GM19351 (cell line): Measurements from ENCODE around the gene TMEM132D.
"Not testable (repeated sequence)": the region's sequence is repeated elsewhere in the genome, so short reads cannot be mapped to it uniquely, and the experiment has no call there.

Experiments used
- ATAC-seq: cut with Tn5 transposase; IDR thresholded peaks from one replicate; pipeline ENCODE4 v1.9.1; 2021; ENCODE audit warnings: mild to moderate bottlenecking, moderate library complexity; ENCODE audit not compliant: unreplicated experiment

The TMEM132D gene

DNA sequence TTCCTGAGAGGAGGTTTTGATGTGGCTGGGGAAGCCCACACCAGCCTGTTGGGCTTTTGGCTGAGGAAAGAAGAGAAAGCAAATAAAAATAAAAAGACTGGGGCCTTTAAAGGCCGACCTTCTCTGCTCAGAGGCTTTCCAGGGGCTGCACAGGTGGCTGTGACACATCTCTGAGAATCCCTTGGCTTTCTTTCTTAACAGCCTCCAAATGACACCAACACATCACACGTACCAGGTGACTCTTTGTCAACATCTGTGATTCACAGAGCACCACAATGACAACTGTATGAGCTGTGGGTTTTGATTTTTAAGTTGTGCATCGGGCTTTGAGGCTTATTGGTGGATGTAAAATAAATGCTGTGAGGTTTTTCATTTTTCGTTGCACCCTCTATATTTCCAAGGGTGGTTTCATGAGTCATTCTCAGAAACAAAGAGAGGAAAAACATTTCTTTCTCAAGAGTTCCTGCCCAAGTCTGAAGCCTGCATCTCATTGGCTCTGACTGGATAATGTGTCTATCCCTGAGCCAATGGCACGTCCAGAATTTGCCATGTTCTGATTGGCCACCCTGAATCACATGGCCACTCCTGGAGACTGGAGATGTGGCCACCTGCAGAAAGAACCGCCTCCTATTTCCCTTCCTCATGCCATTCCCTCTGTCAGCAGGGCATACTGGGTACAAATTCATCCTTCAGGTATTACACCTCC lies 701.6 kb downstream of the TMEM132D start:
- ATAC-seq = no peak

DNA sequence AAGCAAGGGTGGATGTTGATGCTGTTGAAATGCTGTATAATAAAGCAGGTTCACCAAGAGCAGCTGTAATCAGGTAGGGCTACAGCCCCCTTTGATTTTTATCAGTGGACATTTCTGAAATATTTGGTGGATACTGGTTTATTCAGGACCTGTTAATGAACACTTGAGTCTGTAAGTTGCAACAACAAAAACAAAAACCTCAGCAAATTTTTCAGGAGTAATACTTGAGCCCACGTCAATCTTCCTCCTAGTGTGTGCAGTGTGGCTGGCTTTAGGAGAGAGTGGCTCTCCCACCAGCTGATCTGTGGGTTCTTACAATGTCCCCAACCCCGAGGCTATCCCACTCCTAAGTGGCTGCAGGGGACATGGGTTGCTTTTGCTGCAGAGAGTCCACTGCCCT lies 702.8 kb downstream of the TMEM132D start:
- no peak for ATAC-seq

DNA sequence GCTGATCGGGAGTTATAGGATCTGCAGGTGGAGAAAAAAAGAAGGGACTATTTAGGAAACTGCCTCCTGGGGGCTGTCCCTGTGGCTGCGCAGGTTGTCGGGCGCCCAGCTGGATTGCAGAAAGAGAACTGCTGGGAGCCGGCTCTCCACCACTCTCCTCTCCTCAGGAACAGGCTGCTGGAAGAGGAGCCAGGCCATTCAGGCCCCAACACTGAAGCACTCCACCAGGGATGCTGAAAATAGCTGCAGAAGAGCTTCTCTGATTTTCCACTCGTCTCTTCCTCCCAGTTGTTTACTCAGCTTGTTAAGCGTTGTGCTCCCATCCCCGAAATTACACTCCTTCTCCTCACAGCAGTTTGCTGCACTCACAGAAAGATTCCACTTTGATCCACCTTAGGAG lies 703.2 kb downstream of the TMEM132D start:
- no peak for ATAC-seq

DNA sequence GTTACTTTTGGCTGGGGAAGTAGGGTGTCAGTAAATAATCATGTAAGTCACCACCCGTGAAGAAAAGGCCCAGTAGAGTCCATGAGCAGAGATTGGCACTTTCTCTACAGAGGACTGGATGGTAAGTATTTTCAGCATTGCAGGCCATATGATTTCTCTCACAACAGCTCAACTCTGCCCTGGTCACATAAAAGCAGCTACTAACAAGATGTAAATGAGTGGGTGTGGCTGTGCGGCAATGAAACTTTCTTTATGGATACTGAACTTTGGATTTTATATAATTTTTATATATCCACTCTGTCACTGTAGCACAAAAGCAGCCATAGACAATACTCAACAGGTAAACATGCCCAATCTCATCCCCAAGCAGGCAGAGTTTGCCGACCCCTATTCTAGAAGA lies 706.9 kb downstream of the TMEM132D start:
- no peak for ATAC-seq

DNA sequence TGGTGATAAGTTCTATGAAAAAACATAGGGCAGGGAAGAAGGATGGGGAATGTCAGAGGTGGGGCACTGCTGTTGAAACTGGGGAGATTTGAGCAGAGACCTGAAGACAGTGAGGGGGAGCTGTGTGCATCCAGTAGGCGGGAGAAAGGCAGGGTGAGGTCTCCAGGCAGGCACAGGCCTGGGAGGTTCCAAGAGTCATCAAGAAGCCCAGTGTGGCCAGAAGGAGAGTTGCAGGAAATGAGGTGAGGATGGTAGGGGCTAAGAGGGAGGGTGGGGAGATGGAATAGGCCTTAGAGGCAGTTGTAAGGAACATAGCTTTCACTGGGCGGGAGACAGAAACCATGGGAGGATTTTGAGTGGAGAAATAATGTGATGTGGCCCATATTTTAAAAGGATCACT lies 708.7 kb downstream of the TMEM132D start:
- no peak for ATAC-seq

DNA sequence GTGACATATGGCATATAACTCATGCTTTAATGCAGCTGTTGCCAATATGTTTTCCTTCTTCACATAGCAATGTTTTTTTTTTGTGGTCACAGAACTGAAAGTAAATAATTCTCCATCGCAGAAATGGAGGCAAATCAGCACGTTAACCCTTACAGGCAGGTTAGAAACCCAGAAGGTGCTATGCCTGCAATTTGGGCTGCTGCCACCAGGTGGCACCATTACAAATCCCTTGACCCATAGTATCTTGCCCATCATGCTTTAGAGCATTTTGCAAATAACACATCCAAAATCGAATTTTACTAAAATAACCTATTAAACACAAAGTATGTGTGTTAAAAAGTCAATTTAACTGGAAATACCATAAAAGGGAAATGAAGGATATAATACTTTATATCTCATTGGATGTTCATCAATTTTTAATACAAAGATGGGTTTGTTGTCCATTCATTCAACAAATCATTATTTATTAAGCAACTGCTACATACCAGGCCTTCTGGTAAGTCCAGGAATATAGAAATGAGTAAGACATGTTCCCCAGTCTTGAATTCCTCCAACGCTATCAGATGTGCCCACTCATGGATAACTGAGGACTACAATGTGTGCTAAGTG lies 710.5 kb downstream of the TMEM132D start:
- no peak for ATAC-seq

DNA sequence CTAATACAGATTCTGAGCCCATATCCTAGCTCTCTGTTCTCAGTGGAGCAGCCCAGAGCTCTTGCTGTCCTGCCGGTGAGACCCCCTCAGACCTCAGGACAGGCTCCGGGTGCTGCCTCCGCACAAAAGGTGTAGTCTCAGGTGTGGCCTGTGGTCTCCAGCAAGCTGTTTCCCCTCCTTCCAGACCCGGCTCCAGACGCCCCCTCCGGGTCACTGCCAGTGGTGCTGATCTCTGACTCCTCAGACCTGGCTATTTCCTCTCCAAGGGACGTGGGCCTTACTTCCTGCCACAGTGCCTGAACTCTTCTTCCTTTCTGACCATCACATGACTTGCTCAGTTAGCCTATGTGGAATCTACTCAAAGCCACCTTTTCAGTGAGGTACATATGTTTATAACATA lies 713.0 kb downstream of the TMEM132D start:
- ATAC-seq = no peak

DNA sequence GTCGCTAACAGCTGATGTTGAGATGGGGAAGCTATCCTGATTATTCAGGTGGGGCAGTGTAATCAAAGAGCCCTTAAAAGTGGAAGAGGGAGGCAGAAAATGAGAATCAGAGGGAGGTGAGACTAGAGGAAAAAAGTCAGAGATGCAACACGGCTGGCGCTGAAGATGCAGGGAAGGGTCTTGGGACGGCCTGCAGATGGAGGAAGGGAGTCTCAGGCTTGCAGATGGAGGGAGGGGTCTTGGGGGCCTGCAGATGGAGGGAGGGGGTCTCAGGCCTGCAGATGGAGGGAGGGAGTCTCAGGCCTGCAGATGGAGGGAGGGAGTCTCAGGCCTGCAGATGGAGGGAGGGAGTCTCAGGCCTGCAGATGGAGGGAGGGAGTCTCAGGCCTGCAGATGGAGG lies 713.9 kb downstream of the TMEM132D start:
- not testable (repeated sequence) for ATAC-seq

DNA sequence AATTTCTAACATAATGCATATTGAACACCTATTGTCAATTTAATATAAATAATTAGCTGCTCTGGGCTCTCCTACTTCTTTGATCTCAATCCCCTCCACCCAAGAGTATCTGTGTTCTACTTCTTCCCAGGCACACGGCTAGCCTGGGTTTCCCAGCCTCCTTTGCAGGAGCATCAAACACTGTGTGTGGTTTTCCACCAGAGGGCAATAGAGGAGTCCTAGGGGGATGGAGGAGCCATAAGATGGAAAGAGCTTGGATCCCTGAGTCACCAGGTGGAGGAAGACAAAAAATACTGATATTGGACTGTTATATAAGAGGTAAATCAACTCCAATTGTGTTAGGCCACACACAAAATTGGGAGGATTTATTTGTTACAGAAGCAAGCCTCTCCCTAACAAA lies 716.9 kb downstream of the TMEM132D start:
- ATAC-seq = no peak

DNA sequence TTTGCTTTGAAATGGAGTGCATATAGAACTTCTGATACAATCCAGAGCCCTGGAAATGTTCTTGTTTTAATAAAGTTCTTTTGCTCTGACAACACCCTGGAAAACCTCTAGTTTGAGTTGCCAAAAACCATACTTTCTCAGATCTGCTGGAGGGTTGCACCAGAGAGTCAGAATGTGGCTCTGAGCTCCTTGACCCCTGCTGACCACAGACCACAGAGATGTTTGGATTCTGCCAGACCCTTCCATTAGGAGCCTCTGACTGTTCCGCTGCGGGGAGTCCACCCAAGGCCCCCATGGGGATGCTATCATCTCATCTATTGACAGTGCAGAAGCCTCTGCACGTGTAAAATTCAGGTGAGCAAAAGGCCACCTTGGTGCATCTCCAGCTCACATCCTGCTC lies 718.0 kb downstream of the TMEM132D start:
- ATAC-seq = no peak

DNA sequence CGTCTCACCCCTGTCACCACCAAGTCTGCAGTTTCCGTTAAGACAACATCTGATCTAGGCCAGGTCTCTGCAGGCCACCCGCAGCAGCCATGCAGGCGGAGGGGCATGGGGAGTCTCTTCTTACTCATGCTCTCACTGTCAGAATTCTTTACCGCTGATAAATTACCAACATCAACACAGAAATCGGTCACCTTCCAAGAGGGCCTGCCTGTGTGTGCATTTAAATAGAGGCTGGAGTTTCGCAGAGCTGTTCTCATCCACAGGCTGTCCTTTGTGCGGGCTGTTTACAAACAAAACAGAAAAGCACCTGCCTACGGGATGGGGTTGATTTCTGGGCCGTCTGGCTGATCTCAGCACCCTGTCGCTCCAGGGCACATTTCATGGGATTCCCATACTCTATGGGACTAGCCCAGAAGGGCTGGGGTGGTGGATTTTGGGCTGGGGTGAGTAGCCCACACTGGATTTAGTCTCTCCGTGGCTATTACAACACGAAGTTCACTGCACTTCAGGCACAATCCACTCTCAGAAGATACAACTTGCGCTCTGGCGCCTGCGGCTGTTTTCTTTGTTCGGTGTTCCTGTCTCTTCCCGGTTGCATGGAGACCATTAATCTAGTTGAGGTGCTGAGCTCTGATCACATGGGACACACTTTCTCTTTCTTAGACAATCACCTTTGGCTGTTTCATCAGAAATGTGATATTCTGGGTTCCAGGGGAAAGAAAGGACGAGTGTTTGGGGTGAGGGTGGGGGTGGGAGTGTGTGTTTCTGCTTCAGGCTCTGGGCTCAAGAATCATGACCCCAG lies 719.5 kb downstream of the TMEM132D start:
- no peak for ATAC-seq

DNA sequence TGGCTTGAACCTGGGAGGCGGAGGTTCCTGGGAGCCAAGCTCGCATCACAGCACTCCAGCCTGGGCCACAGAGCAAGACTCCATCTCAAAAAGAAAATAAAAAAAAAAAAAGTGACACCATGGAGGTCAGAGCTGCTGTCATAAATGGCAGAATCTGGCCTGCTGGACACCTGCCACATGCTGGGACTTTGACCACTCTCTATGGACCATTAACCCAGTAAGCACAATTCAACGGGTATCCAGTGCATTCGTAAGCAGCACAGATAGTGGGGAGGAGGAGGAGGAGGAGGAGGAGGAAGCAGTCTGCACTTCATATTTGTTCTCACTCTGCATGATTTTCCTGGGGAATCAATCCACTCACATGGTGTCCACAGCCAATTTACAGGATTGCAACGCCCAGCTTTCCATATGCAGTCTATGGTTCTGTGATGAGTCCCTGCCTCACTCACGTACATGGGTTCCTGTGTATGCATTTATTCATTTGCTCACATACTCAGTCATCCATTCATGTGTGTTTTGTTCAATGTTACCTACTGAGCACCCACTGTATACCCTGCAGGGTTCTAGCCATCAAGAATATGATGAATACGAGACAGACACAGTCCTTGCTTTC lies 723.8 kb downstream of the TMEM132D start:
- ATAC-seq = no peak

DNA sequence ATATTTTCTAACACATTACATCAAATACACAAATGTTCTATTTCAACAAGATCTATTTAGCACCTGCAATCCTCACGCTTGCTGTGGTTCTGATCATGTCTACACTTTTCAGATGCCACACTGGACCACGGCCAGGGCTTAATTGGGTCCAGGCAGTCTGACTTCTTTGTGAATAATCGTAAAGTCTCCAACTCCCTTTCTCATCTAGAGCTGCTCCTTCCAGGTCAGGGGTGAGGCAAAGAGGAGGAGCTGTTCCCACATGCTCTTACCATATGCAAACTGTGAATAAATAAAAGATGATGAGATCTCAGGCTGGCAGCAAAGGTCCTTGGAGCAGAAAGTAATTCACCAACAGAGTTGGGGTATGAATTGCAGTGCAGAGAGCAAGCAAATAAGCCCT lies 733.9 kb downstream of the TMEM132D start:
- ATAC-seq = no peak

DNA sequence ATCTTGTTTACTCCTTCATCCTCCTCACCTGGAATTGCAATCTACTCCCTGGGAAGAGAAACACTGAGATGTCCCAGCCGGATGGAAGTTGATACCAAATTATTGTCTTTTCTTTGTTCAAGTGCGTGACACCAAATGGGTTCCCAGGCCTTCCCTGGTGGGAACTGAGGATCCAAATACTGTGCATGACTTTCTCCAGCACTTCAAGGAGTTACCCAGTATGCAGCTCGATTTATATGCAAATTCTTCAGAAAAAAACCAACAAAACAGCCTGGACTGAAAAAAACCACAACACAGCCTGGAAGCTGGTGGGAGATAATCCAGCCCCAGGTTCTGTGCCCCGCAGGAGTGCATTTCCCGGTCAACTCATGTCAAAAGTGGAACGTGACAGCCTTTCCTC lies 740.0 kb downstream of the TMEM132D start:
- ATAC-seq = no peak

DNA sequence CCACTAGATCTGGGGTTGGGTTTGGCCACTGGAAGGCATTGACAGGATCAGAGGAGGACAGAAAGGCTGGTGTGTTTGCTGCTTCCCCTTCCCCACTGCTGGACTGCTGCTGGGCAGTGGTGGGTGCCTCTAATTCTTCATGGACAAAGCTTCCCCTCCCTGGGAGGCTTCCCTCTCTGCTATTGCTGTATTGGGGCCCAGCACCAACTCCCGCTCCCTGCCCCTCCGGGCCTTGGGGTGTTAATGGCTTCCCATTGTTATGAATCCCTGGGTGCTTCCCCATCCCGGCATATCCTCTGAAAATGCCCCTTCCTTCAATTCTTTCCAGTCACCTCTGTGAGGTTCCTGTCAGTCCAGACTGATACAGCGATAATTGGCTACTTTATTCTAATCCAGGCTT lies 740.4 kb downstream of the TMEM132D start:
- no peak for ATAC-seq

DNA sequence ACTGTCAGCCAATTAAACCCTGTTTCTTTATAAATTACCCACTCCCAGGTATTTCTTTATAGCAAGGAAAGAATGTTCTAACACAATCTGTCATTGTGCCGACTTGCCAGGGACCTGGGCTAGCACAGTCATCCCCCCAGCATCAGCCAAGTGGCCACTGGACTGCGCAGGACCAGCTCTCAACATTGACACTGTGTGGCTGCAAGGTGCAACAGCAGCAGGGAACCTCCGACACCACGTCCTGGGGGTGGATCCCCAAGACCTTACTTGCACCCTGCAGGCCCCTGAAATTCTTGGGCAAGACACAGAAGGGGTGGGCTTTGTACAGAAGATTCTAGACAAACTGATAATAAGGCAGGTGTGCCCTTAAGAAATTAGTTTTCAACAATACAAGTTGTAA lies 741.0 kb downstream of the TMEM132D start:
- no peak for ATAC-seq

DNA sequence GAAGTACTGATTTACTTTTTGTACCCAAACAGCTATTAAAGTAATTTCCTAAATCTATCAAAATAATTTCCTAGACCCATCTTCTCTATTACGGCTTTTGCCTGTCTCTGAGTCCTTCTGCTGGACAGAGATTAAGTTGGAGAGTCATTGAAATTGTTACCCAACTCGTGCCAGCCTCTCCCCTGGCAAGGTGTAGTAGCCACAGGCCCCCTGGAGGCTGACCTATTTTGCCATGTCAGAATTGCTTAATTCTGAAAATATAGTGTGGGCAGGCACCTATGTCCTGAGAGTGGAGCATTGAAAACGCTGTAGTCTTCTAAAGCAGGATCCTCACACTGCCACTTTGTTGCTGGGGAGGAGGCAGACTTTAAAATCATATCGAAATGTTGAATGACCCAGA lies 742.3 kb downstream of the TMEM132D start:
- no peak for ATAC-seq

DNA sequence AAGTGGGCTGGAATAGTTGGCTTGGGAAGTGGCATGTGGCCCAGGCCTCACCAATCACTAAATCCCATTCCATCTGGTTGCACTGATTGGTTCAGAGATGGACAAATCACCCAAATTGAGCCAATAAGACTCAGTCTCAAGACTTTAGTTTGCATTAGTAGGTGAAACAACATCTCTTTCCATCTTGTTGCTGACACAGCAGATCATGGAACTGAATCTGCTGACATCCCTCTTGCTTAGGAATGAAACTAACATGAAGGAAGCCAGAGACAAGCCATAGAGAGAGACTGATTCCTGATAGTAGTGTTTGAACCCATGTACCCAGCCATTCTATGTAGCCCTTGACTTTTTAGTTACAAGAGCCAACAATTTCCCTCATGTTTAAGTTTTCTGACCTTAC lies 743.5 kb downstream of the TMEM132D start:
- ATAC-seq = no peak

DNA sequence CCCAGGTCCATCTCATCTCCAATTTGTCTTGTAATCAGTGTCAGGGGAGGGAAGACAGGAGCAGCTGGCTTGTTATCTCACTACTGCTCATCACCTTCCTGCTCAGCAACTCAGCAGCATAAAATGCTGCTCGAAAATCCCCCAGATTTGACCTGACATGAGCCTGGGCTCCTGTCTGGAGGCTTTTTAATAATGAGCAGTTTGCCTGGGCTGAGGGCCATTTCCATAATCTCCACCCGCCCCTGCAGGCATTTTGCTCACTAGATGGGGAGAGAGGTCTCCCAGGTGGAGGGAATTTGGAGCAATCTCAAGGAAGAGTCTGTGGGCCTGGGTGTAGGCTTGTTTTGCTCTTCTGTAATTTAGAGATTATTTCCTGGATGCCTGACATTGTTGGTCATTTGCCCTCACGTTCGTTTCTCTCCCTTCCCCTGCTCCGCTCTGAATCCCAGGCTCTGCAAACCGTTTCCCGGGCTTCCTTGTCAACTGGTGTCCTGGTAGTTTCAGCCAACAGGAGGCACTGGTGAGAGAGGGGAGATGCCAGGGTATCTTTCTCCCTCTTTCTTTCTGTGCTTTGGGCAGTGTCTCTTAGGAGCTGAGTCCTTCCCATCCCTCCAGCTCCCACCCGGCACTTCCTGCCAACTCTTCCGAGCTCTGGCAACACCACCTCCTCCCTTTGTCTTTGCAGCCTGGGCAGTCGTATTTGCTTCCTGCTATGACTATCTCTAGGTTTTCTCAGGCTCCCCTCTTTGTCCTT lies 751.3 kb downstream of the TMEM132D start:
- no peak for ATAC-seq

DNA sequence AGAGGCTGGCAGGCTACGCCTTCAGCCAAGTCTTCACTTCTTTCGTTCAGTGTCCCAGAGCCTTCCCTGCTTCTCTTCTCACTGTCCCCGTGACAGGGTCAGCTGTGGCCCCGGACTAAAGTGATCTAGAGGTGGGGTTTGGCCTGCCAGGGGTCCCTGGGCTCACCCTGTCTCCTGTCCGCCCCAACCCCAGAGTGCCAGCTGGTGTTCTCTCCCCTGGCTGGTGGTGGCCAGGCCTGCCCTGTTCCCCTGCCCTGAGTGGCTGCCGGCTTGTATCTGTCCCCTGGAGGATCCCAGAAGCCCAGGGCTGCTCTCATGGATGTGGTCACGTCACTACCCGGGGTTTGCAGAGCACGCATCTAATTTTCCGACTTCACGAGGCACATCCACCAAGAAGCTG lies 753.1 kb downstream of the TMEM132D start:
- no peak for ATAC-seq

DNA sequence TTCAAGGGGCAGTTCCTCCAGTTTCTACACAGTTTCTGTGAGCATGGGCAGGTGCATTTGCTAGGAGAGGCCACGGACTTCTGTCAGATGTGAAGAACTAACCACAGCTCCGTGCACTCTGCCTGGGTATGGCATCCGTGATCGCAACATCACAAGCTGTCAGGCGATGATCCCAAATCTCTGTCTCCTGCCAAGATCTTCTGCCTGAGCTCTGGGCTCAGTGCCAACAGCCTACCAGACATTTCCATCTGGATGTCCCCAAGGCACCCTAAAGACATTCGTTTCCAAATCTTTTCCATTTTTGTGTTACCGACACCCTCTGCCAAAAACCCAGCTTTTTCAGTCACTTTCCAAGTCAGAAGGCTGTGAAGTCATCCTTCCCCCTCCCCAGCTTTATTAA lies 758.4 kb downstream of the TMEM132D start:
- no peak for ATAC-seq
